Measurements from ENCODE around the gene BMP2K.

DNA sequence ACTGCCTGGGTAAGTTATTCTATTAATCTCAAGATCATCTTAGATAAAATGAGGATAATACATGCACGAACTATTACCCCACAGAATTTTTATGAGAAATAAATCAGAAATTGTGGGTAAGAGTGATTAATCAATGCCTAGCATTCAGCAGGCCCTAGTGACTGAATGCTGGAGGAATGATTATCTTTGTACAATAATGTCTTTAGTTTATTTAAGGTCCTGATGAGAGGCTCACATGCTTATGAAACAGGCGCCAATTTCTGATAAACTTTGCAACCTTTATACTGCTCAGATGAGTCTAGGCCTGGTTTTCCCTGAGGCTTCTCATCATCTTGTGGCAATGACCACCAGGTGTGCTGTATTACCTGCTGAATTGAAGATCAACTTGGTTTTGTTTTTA lies 27.8 kb upstream of the BMP2K start:
- TF ChIP-seq CTCF (conservative IDR thresholded peaks at IDR 0.05; ENCODE audit: low read depth in 2 of 2) (no peak; a peak in 1 of 4 replicates), EZH2phosphoT487 (IDR thresholded peaks at IDR 0.05; ENCODE audit: unreplicated experiment) (no peak), POLR2AphosphoS5 (IDR thresholded peaks at IDR 0.05; ENCODE audit: low read depth) (no peak), EZH2 (IDR thresholded peaks at IDR 0.05; ENCODE audit: low read depth, unreplicated experiment) (no peak), CREB1 (CRISPR knock-in tag; IDR thresholded peaks at IDR 0.05; ENCODE audit: low read depth) (no peak), JUNB (IDR thresholded peaks at IDR 0.05; ENCODE audit: unreplicated experiment) (no peak), STAT1 (IDR thresholded peaks at IDR 0.05; ENCODE audit: unreplicated experiment) (no peak), NANOG (IDR thresholded peaks at IDR 0.05; ENCODE audit: borderline replicate concordance) (no peak), ZNF114 (CRISPR knock-in tag; IDR thresholded peaks at IDR 0.05) (no peak)
- TF ChIP-seq, protein P1, sequence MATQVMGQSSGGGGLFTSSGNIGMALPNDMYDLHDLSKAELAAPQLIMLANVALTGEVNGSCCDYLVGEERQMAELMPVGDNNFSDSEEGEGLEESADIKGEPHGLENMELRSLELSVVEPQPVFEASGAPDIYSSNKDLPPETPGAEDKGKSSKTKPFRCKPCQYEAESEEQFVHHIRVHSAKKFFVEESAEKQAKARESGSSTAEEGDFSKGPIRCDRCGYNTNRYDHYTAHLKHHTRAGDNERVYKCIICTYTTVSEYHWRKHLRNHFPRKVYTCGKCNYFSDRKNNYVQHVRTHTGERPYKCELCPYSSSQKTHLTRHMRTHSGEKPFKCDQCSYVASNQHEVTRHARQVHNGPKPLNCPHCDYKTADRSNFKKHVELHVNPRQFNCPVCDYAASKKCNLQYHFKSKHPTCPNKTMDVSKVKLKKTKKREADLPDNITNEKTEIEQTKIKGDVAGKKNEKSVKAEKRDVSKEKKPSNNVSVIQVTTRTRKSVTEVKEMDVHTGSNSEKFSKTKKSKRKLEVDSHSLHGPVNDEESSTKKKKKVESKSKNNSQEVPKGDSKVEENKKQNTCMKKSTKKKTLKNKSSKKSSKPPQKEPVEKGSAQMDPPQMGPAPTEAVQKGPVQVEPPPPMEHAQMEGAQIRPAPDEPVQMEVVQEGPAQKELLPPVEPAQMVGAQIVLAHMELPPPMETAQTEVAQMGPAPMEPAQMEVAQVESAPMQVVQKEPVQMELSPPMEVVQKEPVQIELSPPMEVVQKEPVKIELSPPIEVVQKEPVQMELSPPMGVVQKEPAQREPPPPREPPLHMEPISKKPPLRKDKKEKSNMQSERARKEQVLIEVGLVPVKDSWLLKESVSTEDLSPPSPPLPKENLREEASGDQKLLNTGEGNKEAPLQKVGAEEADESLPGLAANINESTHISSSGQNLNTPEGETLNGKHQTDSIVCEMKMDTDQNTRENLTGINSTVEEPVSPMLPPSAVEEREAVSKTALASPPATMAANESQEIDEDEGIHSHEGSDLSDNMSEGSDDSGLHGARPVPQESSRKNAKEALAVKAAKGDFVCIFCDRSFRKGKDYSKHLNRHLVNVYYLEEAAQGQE (IDR thresholded peaks at IDR 0.05; ENCODE audit: unreplicated experiment) = no peak
- TF ChIP-seq, protein P2, sequence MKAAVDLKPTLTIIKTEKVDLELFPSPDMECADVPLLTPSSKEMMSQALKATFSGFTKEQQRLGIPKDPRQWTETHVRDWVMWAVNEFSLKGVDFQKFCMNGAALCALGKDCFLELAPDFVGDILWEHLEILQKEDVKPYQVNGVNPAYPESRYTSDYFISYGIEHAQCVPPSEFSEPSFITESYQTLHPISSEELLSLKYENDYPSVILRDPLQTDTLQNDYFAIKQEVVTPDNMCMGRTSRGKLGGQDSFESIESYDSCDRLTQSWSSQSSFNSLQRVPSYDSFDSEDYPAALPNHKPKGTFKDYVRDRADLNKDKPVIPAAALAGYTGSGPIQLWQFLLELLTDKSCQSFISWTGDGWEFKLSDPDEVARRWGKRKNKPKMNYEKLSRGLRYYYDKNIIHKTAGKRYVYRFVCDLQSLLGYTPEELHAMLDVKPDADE (IDR thresholded peaks at IDR 0.05) = no peak

Measured in GM23338 (cell line).